ENCODE data around the gene KRTAP10-8.
"Not testable (repeated sequence)": the region's sequence is repeated elsewhere in the genome, so short reads cannot be mapped to it uniquely, and the experiment has no call there.

The KRTAP10-8 gene

GRCh38 chr21:44623575-44623974 lies 11.7 kb downstream of the KRTAP10-8 start:
- no peak for DNase-seq

- DNase-seq = no peak
These were observed 13.9 kb downstream of the KRTAP10-8 start for GRCh38 chr21:44625756-44626155.

DNA sequence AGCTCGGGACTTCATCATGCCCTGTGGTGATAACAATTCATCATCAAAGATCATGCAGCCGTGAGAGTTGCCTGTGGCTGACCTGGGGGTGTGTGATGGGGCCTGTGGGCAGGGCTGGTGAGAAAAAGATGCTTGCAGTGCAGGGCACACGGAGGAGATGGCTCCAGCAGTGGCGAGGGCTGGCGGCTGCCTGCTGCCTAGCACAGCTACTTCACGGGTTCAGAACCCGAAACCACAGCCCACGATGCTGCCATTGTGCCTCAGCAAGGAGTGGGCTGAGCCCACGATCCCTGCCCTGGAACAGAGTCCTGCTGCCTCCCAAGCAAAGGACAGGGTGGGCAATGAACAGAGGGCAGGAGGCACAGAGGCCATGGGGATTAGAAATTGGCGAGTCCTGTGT lies 14.4 kb downstream of the KRTAP10-8 start:
- no peak for DNase-seq

DNA sequence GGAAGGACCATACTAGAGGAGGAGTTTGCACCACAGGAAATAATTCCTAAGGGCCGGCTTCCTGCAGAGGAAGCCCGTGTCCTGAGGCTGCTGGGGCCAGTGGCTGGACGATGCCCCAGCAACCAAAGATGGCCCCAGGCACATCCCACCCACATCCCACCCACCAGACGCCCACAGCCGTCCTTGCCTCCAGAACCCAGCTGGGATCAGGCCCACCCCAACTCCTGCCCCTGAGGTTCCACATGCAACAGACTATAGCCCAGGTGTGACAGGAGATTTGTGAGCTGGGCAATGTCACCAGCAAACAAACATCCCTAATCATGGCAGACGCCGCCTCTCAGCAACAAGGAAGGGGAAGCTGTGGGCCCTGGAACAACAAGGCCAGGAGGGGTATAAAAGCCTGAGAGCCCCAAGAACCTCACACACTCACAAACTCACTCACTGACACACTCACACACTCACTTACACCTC lies 14.8 kb downstream of the KRTAP10-8 start, which contains the start of gene KRTAP10-9:
KRTAP10-9 (plus strand) TSS at position 421 of the 471 bp plus-strand sequence. CDS start 79 bp downstream, outside the sequence.
- no peak for DNase-seq

DNA sequence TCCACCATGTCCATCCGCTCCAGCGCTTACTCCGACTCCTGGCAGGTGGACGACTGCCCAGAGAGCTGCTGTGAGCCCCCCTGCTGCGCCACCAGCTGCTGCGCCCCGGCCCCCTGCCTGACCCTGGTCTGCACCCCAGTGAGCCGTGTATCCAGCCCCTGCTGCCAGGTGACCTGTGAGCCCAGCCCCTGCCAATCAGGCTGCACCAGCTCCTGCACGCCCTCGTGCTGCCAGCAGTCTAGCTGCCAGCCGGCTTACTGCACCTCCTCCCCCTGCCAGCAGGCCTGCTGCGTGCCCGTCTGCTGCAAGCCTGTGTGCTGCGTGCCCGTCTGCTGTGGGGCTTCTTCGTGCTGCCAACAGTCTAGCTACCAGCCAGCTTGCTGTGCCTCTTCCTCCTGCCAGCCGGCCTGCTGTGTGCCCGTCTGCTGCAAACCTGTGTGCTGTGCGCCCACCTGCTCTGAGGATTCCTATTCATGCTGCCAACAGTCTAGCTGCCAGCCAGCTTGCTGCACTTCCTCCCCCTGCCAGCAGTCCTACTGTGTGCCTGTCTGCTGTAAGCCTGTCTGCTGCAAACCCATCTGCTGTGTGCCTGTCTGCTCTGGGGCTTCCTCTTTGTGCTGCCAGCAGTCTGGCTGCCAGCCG lies 15.4 kb downstream of the KRTAP10-8 start:
- DNase-seq = not testable (repeated sequence)

DNA sequence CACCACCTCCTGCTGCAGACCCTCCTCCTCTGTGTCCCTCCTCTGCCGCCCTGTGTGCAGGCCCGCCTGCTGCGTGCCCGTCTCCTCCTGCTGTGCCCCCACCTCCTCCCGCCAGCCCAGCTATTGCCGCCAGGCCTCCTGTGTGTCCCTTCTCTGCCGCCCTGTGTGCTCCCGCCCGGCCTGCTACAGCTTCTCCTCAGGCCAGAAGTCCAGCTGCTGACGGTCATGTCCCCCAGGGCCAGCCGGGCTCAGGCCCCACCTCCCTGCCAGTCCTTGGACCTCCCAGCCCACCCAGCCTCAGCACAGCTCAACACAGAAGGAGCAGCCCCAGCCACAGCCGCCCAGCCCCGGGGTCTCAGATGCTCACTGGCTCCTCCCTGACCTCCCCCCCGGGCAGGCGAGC lies 16.0 kb downstream of the KRTAP10-8 start:
- DNase-seq = not testable (repeated sequence)

DNA sequence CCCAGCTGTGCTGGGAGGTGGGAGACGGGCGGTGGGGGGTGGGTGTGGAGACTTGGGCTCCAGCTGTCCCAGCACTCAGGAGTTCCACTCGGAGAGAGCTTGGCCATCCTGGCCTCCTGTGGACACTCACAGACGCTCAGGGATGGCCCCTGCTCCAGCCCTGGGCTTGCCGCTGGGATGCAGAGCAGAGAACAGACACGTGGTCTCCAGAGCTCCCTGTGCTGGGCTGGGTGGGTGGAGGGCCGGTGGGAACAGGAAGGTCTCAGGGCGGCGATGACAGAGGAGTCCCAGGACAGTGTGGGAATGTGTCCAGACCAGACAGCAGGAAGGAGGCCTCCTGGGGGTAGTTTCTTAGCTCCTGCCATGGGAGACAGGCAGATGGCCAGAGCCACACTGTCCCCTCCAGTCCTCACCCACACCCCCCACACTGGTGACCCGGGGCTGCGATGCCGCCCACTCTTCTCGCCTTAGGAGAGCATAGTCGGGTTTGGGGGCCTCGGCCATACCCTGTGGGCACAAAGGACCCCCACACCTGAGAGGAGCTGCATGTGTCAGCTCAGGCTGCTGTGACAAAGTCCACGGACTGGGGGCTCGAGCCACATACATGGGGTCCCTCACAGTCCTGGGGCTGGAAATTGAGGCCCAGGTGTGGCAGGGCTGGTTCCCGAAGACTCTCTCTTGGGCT lies 17.0 kb downstream of the KRTAP10-8 start:
- no peak for DNase-seq

DNA sequence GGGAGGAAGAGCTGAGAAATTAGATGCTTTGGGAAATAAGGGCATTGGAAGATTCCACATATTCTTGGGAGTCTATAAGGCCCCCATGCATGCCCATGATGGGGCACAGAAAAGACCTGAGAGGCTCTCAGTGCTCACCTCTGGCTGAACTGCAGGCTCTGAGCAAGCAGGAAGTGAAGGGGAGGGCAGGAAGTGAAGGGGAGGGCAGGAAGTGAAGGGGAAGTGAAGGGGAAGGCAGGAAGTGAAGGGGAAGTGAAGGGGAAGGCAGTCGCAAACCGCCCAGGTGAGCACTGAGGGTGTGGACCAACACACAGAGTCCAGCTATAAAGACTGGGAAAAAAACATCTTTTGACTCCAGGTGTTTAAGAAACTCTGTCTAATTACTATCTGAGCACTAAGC lies 18.6 kb downstream of the KRTAP10-8 start:
- DNase-seq = no peak

DNA sequence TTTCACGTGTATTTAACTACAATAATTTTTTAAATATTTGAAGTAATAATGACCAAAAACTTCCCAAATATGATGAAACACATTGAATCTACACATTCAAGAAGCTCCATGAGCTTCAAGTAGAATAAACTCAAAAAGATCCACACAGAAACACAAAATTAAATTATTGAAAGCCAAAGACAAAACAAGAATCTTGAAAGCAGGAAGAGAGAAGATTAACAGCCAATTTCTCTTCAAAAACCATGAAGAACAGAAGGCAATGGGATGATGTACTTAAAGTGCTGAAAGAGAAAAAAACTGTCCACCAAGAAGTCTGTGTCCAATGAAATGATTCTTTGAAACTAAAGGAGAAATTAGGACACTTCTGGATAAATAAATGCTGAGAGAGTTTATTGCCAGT lies 20.2 kb downstream of the KRTAP10-8 start:
- no peak for DNase-seq

DNA sequence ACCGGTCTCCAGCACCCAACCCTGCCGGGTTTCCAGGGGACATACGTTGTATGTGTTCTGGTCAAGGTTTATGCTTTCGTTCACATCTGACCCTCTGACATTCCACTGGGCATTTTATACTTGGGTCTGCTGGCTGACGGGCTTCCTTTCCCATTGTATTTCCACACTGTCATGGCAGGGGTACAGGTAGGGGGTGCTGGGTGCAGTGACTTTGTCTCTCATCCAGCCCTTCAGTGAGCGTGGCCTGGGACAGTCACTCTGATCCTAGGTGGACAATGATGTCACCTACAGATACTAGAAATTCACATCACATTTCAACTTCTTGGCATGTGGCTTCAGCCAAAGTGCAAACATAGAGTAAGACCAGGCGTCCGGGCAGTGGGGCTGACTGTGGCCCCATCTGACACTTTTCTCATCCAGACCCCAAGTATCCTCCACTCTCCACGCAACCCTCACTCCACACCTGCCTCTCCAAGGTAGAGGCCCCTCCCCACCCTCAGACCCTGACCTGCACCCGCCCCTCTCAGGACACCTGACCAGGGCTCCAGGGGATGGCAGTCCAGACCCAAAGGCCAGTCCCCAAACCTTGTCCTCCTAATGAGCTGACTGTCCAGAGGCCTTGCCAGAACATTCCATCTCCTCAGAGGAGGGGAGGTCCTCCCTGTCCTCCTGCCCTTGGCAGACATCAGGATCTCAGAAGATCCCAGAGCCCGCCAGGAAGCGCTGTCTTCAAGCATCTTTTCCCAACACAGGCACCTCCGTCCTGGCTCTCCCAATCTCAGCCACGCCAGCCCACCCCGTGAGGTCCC lies 24.5 kb downstream of the KRTAP10-8 start:
- no peak for DNase-seq

DNA sequence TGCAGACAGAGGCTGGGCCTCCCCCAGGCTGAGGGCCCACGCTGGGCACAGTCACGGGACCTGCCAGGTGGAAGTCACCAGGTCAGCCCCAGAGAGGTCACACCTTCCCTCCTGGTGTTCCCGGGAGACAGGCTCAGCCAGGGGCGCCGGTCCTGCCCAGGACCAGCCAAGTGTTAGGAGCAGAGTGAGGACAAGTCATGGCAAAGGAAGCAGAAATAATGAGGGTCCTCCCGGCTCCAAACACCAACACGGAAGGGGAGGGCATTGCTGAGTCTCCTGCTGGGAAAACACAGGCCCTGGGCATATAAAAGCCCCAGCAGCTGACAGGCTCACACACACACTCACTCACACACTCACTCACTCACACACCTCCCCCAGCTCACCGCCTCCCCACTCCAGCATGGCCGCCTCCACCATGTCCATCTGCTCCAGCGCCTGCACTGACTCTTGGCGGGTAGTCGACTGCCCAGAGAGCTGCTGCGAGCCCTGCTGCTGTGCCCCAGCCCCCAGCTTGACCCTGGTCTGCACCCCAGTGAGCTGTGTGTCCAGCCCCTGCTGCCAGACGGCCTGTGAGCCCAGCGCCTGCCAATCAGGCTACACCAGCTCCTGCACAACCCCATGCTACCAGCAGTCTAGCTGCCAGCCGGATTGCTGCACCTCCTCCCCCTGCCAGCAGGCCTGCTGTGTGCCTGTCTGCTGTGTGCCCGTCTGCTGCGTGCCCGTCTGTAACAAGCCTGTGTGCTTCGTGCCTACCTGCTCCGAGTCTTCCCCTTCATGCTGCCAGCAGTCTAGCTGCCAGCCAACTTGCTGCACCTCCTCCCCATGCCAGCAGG lies 25.4 kb downstream of the KRTAP10-8 start, which contains the start of gene KRTAP10-10:
KRTAP10-10 (plus strand) TSS at position 339 of the 833 bp plus-strand sequence; CDS start at position 401, 62 bp downstream.
- DNase-seq = no peak

GRCh38 chr21:44637851-44638348 lies 26.0 kb downstream of the KRTAP10-8 start:
- not testable (repeated sequence) for DNase-seq

- not testable (repeated sequence) for DNase-seq
These were observed 26.8 kb downstream of the KRTAP10-8 start for GRCh38 chr21:44638506-44639330.

DNA sequence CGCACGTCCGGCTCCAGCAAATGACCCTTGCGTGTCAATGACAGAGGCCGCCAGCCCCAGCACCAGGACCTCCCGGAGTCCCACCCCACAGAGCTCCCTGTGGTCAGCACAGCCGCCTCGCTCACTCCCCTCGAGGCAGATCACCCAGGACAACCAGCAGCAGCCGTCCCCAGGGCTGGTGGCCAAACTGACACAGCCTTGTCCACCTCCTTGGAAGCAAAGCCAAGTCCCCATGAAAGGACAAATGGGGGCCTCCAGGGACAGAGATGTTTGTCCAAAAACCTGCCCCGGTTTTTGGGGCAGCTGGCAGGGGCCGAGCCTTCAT lies 27.4 kb downstream of the KRTAP10-8 start:
- no peak for DNase-seq

DNA sequence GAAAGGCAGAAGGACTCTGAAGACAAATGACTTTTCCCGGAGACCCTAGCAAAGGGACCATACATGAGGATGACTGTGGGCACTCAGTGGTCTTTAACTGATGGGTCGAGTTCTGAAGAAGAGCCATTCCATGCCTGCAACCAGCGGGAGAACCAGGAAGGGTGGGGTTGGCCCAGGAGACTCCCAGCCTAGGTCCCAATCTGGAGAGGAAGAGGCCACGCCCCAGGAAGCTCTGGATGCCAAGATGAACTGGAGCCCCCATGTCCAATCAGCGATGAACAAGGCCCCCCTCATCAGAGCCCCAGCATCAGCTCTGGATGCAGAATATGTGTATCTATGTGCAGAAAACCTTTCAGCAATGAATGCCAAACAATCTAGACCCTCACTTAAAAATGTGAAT lies 28.9 kb downstream of the KRTAP10-8 start:
- no peak for DNase-seq

DNA sequence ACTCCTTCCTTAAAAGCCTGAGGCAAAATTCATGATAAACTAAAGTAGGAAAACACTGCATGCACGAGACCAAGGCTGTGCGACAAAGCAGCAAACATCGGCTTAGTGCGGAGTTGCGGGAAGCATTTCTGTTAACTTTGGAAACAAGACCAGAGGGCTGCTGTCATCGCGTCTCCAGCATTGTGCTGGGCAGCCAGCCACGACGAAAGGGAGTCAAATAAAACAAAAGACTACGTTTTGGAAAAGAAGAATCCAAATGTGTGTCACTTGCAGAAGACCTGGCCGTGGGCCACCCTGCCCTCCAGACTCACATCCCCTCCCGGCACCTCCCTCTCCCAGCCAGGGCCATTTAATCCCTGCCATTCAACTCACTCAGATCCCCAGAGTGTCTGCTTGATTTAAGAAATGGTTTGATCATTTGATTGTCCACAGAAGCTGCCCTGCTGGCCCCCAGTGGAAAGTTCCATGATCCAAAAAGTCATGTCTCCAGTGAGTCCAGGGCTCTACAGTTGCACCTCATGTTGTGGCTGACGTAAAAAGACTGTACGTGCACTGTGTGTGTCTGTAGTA lies 31.9 kb downstream of the KRTAP10-8 start:
- no peak for DNase-seq

DNA sequence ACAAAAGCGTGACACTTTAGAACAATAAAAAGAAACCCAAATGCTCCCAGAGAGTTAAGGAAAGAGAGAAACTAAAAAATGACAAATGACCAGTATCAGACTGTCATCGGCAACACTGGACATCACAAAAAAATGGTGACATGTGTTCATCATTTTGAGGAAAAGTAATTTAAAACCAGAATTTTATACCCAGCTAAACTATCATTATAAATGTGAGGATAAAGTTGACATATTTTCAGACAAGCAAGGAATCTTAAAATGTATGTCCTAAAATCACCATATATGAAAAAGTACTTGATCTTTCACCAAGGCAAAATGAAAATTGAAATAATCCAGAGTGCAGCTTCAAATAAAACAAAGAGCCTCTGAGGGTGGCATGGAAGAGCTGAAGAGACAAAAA lies 33.0 kb downstream of the KRTAP10-8 start:
- DNase-seq = no peak

- DNase-seq = not testable (repeated sequence)
These were observed 34.7 kb downstream of the KRTAP10-8 start, which contains the start of gene KRTAP10-11 for GRCh38 chr21:44646366-44647221. Gene KRTAP10-11 (plus strand): TSS chr21:44646414. CDS start chr21:44646459, 45 bp downstream.

- DNase-seq = no peak
These were observed 35.3 kb downstream of the KRTAP10-8 start for GRCh38 chr21:44647222-44647552.

Measured in suppressor macrophage treated with lipopolysaccharide for 4 hours (primary cell).